DMS 273 treated with DMSO at 0.1 percent for 48 hours (cell line): ENCODE measurements around the gene CDK6.

ENCODE experiments used
- DNase-seq: peaks from one replicate; lab custom pipeline; 2025; lab: John Stamatoyannopoulos, UW

The CDK6 gene

DNA sequence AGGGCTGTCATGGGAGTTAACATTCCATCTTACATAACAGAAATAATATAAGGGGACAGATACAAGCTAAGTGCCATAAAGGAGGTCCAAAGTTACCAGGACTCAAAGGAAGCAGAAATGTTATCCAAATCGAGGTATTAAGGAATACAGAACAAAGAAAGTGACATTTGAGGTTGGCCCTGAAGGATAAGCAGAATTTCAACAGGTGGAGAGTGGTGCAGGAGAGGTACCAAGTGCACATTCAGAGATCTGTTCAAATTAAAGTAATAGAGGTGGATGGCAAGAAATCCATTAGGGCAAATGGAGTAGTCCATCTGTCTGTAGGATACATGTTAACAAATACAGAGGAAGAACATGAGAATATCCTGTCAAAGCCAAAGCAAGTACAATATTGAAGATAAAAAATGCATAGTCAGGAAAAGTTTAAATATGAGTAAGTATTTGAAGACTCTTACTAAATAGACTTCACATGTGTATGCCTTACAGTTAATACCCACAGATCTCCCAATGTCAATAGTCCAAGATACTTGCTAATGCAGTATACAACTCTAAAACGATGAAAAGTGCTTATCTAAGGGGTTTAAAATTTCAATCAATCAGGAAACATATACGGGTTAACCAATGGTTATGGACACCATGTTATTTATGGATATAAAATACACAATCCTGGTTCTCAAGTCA, 10.0 kb downstream of the CDK6 start:
- no peak for DNase-seq

DNA sequence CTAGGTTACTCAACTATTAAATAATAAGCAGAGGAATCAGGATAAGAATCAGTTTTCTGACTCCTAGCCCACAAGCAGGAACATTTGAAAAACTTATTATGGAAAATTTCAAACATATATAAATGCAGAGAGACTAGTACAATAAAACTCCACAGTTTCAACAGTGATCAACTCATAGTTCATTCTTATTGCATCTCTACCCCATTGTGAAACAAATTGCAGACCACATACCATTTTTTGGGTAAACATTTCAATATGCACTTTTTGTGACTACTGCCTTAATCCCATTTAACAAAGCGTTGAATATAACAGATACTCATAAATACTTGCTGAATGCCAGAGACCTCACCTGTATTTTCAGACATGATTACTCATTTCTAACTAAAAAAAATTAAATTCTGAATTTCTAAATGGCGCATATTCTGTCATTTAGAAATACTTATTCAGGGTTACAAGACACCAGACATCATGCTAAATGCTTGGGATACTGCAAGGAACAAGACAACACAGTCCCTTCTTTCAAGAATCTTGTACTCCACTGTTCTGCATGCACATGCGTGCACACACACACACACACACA, 11.4 kb downstream of the CDK6 start:
- DNase-seq = no peak

DNA sequence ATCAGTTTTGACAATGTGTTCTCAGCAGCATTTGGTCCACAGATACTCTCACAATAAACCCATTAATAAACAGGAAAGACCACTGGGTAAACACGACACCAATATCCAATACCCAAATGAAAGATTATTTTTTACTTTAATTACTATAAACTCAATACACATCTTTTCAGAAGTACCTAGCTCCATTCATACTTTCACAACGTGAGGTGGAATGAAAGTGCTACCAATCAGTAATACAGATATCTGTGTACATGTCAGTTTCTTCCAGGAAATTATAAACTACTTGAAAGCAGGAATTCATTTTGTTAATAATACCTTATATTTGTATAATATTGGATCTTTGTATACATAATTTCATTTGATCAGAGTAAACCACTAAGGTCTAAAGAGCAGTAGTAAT, 11.9 kb downstream of the CDK6 start:
- DNase-seq = no peak

DNA sequence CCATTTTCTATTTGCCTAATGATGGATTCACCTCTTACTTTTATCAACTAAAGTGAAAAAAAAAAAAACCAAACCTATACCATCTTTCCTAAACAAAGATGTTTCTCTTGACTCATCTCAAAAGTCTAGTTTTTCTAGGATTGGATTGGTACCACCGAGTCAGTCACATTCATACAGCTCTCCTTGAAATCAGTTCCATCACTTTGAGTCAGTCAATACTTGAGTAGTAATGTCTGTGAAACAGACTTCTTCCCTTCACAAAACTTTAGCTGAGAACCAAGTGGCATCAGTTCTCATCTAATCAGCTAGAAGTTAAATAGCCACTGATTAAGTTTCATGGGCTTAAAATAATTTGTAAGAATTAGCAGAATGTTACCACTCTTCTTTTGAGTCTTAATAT, 13.3 kb downstream of the CDK6 start:
- DNase-seq = no peak

DNA sequence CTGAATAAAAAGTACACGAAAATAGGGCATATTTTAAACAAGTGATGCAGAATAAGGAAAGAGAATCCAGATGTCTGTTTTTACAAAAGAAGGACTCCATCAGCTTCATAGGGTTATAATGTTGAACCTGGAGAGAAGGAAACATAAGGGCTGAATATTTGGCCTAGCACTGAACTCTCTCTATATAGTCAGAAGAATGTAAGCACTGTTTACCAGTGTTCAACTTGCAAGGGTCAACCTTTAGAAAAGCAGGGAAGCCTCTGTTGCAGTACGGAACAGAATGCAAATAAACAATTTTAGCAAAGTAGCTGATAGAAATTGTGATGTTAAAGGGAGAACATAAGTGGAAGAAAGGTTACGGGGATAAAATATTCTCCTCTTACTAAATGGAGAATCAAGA, 16.2 kb downstream of the CDK6 start:
- DNase-seq = no peak

DNA sequence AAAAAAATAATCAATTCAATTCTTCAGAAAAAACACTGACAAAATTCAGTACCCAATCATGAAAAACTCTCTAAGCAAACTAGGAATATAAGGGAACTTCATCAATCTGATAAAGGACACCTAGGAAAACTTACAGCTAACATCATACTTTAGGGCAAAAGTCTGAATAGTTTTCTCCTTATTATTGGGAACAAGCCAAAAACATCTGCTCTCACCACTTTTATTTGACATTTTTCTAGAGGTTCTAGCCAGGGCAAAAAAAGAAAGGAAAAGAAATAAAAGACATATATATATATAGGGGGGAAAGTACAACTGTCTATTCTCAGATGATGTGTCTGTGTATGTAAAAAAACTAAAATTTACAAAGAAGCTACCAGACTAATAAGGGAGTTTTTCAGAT, 19.0 kb downstream of the CDK6 start:
- DNase-seq = no peak

DNA sequence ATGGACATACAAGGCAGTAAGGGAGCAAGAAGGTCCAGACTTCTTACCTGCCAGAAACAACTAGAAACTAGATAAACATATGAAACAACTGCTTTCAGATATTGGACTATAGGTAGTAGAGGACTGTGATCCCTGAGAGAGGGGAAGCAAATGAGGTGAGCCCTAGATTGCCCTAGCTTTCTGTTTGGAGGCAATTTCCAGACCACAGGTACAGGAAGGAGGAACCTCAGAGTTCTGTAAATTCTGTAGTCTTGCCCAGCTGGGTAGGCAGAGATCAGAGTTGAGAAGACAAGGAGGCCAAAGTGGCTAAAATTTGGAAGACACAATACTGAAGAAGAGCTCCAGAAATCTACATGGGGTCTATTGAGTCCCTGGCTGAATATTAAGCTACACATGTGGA, 21.0 kb downstream of the CDK6 start:
- DNase-seq = no peak

DNA sequence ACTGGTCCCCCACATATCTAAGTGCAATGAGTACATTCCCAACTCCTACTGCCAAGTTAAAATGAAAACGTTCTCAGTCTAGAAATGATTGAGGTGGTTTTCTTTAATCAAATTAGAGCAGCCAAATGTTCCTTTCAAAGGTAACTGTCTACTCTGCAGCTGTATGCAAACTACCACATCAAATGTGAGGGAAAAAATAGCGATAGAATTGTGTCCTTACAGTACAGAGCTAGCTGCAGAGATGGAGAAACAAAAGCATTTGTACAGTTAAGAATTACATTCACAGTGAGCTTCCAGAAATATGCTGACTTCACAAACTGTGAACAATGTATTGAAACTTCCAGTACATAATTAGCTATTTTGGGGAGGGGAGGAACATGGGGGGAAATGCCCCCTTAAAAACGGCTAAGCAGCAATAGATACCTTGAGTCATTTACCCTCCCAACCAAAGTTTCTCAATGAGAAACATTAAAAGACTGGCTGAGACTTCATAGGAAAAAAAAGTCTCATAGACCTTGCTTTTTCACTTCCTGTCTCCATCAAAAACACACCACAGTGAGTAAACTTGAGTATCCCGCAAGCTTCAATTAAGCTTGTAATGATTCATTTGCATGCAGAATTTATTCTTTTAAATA, 22.9 kb downstream of the CDK6 start:
- no peak for DNase-seq

DNA sequence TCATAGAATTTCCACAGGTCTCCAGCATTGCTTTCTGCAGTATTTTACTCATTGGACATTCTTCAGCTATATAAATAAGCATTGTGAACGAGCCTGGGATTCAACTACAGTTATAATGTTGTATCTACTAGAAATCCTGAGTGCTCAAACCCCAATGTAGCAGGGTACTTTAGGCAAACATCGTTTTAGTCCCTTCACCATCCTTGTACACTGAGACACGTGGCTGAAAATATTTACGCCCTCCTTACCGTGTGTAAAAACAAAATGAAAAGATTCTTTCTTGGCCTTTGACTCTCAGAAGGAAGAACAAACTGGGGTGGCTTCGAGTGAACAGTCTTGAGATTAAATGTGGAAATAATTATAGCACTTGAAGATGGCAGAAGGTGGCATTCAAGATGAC, 25.2 kb downstream of the CDK6 start:
- DNase-seq = no peak

DNA sequence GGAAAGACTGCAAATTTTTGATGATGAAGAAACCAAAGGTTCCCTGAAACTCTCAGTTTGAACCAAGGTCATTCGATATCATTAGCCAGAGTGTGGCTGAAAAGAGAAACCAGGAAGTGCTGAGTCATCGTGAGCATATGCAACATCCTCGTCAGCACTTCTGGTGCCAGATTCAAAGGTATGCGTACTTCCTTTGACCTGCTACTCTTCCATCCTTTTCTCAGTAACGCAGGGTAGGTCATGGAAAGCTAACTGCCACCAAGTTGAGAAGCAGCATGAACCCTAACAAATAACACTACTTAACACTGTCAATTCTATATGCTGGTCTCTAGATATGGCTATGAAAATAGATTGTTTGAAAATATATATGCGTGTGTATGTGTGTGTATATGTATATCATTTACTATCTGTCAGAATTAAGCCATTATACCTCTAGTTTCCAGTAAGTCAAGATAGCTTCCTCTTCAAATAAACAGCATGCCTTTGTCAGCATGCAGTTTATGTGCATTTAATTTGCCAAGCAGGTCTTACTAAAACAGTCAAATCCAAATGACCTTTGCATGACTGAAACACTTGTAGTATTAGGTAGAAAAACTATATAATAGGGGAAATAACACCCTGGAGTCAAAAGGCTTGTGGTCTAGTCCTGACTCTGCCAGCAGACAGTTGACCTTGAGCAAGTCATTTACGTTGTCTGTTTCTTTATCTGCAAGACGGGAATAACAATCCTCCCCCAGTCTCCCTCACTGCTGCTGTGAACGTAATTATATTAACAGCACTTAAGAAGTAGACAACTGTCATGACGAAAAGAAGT, 26.4 kb downstream of the CDK6 start:
- peak; percentile 87 for DNase-seq

DNA sequence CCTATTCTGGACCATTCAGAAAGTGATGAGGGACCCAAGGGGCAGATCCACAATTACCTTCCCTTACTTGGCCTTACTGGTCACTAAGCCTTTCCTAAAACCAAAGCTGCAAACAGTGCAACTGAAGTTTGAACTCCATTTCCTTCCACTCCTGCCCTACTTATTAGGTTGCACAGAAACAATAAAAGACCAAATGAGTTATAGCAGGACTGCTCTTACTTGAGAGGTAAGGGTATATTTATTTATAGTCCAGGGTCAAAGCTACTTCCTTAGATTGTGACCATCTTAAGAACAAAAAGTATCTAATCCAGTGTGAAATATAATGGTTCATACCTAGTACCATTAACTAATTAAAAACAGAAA, 27.0 kb downstream of the CDK6 start:
- no peak for DNase-seq

DNA sequence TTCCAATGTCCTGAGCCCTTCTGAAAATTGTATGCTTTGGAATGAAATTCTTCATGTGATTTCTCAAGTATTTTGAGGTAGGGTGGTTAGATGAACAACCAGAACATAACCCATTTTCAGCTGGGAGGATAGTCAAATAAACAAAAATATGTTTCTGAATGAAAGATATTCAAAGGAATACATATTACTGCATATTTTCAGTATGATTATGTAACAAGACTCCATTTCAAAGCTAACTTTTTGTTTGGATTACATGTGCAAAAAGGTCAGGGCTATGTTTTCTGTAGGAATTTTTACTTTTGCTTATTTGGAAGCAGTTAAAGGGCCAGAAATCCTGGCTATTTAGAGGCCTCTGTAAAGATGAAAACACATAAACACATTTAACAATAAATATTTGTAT, 27.7 kb downstream of the CDK6 start:
- DNase-seq = no peak

DNA sequence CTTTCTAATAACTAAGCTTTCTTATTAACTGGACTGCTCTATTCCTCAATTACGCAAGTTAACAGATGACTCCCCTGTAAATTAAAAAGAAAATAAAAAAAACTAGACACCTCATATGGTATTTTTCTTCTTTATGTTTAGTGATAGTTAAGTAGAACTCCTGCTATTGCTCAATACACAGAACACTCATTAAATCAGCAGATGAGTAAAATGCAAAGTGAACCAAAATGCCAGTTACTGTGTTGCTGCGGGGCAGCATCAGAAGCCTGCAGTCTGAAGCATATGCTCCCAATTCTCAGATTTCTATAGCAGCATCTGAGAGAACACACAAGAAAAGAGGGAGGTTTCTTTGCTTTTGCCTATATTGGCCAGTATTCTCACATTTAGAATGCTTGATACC, 28.4 kb downstream of the CDK6 start:
- no peak for DNase-seq

DNA sequence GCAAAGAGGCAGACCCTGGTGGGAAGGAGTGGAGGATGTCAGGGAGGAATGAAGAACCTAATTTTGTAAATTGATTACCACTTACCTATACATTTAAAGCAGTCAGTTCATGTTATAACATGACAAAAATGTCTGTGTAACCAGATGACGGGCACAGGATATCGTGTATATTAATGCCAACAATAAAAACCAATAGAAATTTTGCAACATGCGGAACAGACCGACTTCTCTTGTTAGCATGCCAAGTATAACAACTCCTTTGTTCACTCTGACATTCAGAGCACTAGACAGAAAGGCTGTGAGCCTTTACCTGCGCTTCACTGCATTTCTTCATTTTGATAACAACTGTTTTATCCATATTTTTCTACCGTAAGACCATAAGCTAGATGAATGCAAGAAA, 29.9 kb downstream of the CDK6 start:
- no peak for DNase-seq

DNA sequence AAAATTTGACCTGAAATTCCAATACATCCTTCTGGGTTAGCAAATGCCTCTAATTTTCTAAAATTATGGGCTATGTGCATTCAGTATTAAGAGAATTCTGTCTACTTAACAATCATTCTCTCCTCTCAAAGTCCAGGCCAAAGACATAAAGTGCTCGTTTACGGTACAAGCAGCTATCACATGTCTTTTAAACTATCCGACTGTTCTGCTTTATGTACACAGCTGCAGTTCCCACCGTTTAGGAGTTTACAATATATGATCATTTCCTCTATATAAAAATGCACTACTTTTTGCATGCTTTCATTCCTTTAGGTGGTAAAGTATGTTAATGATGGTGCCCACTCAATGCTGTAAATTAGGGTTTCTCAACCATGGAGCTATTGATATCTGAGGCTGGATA, 34.0 kb downstream of the CDK6 start:
- no peak for DNase-seq

DNA sequence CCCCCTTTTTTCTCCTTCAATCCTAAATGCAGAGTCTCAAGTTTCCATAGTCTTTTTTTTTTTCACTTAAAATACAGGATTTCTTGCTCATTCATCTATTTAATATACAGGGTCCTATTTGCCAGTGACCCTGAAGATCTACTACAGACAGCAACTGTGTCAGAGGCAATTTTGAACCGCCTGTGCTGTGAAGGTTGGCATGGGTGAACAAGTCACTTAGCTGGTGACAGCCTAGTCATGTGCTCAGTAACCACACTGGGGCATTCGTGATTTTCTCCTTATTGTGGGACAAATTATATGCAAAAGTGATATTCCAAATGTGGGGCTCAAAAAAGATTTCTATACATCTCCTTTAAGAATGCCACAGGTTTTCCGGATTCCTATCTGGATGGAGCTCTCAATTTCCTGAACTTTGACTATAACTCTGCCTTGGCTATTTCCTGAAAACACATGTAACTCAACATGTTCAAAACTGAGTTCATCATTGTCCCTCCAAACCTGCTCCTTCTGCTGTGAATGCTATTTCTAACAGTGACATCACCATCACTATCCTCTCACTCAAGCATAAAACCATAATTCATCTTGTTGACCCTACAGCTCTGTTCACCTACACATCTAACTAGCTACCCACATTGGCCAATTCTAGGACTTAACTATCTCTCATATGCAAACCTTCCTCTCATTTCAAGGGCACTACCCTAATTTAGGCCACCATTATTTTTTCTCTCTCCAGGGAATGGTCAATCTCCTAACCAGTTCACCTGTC, 36.7 kb downstream of the CDK6 start:
- DNase-seq = no peak

DNA sequence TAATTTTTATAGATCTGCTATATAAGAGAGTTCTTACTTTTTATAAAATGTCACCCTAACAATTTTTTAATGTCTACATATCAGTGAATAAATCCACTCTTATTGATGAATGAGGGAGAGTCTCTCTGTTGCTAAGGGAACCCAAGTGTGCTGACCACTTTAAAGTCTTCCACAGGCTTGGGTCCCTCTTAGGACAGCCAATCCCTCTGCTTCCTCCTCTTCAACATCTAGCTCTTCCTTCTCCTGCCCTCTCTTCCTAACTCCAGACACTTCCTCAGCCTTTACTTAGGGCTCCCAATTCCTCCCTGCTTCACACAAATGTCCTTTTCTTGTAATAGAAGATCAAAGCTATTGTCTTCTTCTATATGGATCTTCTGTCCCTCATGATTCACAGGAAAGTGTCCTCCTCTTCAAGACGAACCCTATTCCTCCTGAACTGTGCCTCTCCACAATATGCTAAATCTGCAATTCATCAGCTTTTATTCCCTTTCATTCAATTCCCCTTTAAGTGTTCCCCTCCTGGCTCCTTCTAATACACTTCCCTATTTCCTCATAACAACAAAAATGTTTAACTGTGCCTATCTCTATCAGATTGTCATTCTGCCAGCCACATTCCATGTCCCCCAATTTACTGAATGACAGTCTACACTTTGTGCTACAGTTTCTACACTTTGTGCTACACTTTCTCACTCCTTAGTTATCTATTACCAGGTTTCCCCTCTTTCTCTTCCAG, 37.7 kb downstream of the CDK6 start:
- DNase-seq = no peak

DNA sequence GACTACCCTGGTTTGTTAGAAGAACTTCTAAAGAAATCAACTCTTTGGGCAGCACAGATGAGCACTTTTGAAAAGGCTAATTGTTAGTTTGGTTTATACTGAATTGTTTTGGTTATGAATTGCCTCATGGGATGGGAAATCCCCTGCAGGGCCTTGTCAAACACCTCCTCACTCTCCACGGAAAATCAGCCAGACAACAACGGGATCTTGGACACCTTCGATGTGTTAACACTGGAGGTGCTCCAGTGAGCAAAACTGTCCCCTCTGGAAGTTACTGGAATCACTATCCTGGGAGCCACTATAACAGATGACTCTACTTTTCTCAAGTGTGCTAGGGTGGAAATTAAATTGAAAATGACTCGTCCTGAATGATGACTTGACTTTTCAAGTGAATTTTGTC, 38.7 kb downstream of the CDK6 start:
- no peak for DNase-seq

DNA sequence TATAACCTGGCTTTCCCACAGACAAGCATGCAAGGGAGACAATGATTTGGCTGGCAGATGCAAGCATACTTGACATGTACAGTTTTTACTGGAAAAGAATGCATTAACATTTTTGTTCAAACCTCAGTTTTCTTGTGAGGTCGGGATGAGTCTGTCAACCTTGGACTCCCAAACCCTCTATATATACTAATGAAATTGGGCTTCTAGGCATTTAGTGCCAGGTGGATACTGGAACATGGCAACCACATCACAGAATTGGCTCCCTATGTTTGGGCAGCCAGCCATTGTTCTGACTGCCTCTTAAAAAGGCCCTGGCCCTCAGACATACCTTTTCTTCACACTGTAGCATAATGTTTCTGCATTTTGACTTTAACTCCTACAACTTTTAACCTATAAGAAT, 39.1 kb downstream of the CDK6 start:
- DNase-seq = no peak

DNA sequence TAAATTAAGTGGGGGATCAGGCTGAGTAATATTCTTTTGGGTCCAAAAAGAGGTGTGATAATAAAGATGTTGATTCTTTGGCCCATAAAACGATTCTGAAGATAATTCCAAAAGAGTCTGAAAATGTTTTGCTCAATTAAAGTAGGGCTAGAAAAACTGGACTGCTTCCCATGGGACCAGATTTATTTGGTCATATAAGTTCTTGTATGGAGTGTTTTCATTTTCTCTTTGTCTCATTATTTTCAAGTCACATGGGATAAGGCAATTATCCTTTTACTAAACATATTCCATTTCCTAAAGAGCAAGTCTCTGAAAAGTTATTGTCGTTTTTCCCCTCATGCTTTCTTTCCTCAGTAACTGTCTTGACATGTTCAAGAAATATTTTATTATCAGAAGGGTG, 41.5 kb downstream of the CDK6 start:
- no peak for DNase-seq

DNA sequence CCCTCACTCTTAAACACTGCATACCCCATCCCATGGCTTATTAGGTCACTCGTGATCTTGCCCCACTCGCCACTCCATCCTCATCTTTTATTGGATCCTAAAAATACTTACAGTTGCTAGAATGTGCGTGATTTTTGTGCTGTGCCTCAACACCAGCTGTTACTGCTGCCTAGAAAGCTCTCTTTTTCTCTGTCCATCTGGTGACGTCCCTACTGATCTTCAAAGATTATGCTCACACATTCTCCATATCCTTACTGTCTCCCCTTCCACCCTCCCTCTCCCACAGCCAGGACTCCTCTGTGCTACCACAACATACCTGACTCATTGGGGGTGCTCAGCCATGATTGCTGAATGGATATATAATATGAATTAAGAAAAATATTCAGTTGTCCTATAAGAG, 42.0 kb downstream of the CDK6 start:
- DNase-seq = peak; percentile 85
